Transverse colon (tissue), 4 donors: ENCODE measurements around the gene PRKAR1B. TPM values are rescaled to one million over a fixed set of nuclear protein-coding genes. Genes with fewer than 3 reads are reported as not detected.

ENCODE experiments used
- DNase-seq: peaks from one replicate; pipeline ENCODE4 v3.0.0-alpha.2; 2019
- H3K27ac ChIP-seq, 4 donors: fragments of 200-600 bp; sonication (generic); 2 replicates each; pipeline ENCODE4 v1.5.1; 2016 to 2018; ENCODE audit warnings: inconsistent platforms in 4 of 4
- H3K27me3 ChIP-seq: fragments of 200-600 bp; sonication (generic); 2 replicates; pipeline ENCODE4 v1.5.1; 2017; ENCODE audit warnings: inconsistent platforms
- H3K36me3 ChIP-seq, 4 donors: fragments of 200-600 bp; sonication (generic); 2 replicates each; pipeline ENCODE4 v1.5.1; 2017 to 2019; ENCODE audit warnings: inconsistent platforms in 4 of 4
- H3K4me1 ChIP-seq, 4 donors: fragments of 200-600 bp; sonication (generic); 2 replicates each; pipeline ENCODE4 v1.5.1; 2017 to 2020; ENCODE audit warnings: inconsistent platforms in 4 of 4
- H3K4me3 ChIP-seq, 4 donors: fragments of 200-600 bp; sonication (generic); 1 replicate in 1 of 4; 2 replicates in 3 of 4; pipeline versions ENCODE4 v1.5.1 to v1.6.1; 2017 to 2019; ENCODE audit warnings: inconsistent platforms in 4 of 4
- H3K9me3 ChIP-seq, 2 donors: fragments of 200-600 bp; sonication (generic); 2 replicates each; pipeline ENCODE4 v1.5.1; 2017 to 2019; ENCODE audit warnings: inconsistent platforms in 2 of 2
- CTCF ChIP-seq, 5 experiments: fragments of 200-600 bp in 3 of 5; fragments of 450-650 bp in 2 of 5; sonication (generic) in 3 of 5; IDR thresholded peaks; 1 replicate in 2 of 5; 2 replicates in 3 of 5; pipeline ENCODE4 v1.5.1; 2016 to 2017; ENCODE audit warnings: antibody characterized with exemption in 5 of 5, inconsistent platforms in 3 of 5, mild to moderate bottlenecking in 2 of 5, moderate library complexity in 1 of 5
- EP300 ChIP-seq: sonication (generic); formaldehyde crosslinking; IDR thresholded peaks from one replicate; pipeline ENCODE4 v1.6.1; 2017; ENCODE audit warnings: antibody characterized with exemption, low read depth
- POLR2A ChIP-seq: fragments of 450-650 bp; IDR thresholded peaks from one replicate; pipeline ENCODE4 v1.6.1; 2016; ENCODE audit warnings: antibody characterized with exemption, mild to moderate bottlenecking, moderate library complexity
- POLR2AphosphoS5 ChIP-seq, 3 donors: sonication (generic); formaldehyde crosslinking; IDR thresholded peaks; one replicate each; pipeline ENCODE4 v1.6.1; 2016; ENCODE audit warnings: antibody characterized with exemption in 3 of 3
- WGBS, 2 donors: methylation state at CpG; one replicate each; pipeline ENCODE4 v1.1.5; 2018; ENCODE audit warnings: low coverage in 1 of 2; 5-methylcytosine and 5-hydroxymethylcytosine counted together
- in situ Hi-C, 4 donors: fragments of 200-750 bp; cut with MboI; loops; one replicate each; pipeline versions ENCODE4 v1.15.0 to v1.15.1; 2017; ENCODE audit warnings: low sequenced_read_pairs in 3 of 4, low pct_ligation_motif_present in 1 of 4, low pct_unique_long_range_greater_than_20kb in 1 of 4
- intact Hi-C: fragments of 100-400 bp; cut with DNase I; formaldehyde crosslinking; loops from one replicate; pipeline ENCODE4 v1.15.1; 2023; ENCODE audit warnings: low total_unique reads
- total RNA-seq, 4 donors: library from RNA; depleted of rRNA; stranded (reverse); fragments of >200 nt; gene quantifications; one replicate each; pipeline ENCODE4 v1.1.0, GENCODE V29; 2016

The PRKAR1B gene
- total RNA-seq, 4 donors from 2014 or later = 15.7 to 53.9 (median 16.9) TPM

GRCh38 chr7:514651-515598 lies 212.2 kb downstream of the PRKAR1B start:
- peaks cover 0 to 6% (median 0%) of the 10 kb centered on the region in 4 donors for H3K36me3 ChIP-seq

GRCh38 chr7:514242-514641 lies 212.8 kb downstream of the PRKAR1B start:
- no peaks in the 10 kb centered on the region for H3K9me3 ChIP-seq

More at GRCh38 chr7:514651-515598, 212.2 kb downstream of the PRKAR1B start:
- Histone ChIP-seq H3K4me3 (no peak overlapping the region), H3K9me3 (no peaks in the 10 kb centered on the region), H3K27ac (peak overlapping the region; percentile 95 to 98 (median 96)), H3K27me3 (no peaks in the 10 kb centered on the region), H3K4me1 (peaks cover 32 to 61% (median 55%) of the 10 kb centered on the region in 4 donors)
- 53 to 55% methylated on average over 6 to 25 of the region's 25 CpGs for WGBS, 2 donors
- intact Hi-C loops = loop anchor here (10.0 kb wide), 2 partner anchors 210 to 260 kb away; partner anchors contain the start of genes DNAAF5 and PRKAR1B
- in situ Hi-C loops = no loop called here
- DNase-seq = peak; percentile 78
- peak in 1 of 3 donors; percentile 42 for TF ChIP-seq POLR2AphosphoS5 (IDR thresholded peaks at IDR 0.05)
- no peak for TF ChIP-seq CTCF (IDR thresholded peaks at IDR 0.05)
- TF ChIP-seq EP300 = no peak
- TF ChIP-seq POLR2A = no peak

GRCh38 chr7:513521-514166 lies 213.4 kb downstream of the PRKAR1B start:
- Histone ChIP-seq H3K9me3 (no peaks in the 10 kb centered on the region), H3K4me3 (no peak overlapping the region), H3K27ac (peak overlapping the region; percentile 95 to 98 (median 96)), H3K27me3 (no peaks in the 10 kb centered on the region), H3K36me3 (peaks cover 0 to 13% (median 0%) of the 10 kb centered on the region in 4 donors), H3K4me1 (peaks cover 32 to 59% (median 54%) of the 10 kb centered on the region in 4 donors)
- intact Hi-C loops (loop anchor here (10.0 kb wide), 2 partner anchors 211 to 261 kb away; partner anchors contain the start of genes DNAAF5 and PRKAR1B), in situ Hi-C loops (no loop called here)
- DNase-seq = no peak
- 70 to 75% methylated on average over 7 to 20 of the region's 20 CpGs for WGBS, 2 donors
- TF ChIP-seq CTCF (IDR thresholded peaks at IDR 0.05) (peak in 1 of 5 experiments; percentile 21), POLR2AphosphoS5 (IDR thresholded peaks at IDR 0.05) (no peak)

More at GRCh38 chr7:514242-514641, 212.8 kb downstream of the PRKAR1B start:
- Histone ChIP-seq H3K4me1 (peaks cover 32 to 60% (median 55%) of the 10 kb centered on the region in 4 donors), H3K36me3 (peaks cover 0 to 8% (median 0%) of the 10 kb centered on the region in 4 donors), H3K4me3 (no peak overlapping the region), H3K27ac (peak overlapping the region; percentile 95 to 98 (median 96)), H3K27me3 (no peaks in the 10 kb centered on the region)
- WGBS, 2 donors = 87 to 89% methylated on average over 3 to 10 of the region's 10 CpGs
- intact Hi-C loops = loop anchor here (10.0 kb wide), 2 partner anchors 211 to 261 kb away; partner anchors contain the start of genes DNAAF5 and PRKAR1B
- in situ Hi-C loops = no loop called here
- TF ChIP-seq POLR2AphosphoS5 (IDR thresholded peaks at IDR 0.05) (no peak), CTCF (IDR thresholded peaks at IDR 0.05) (no peak)
- no peak for DNase-seq
